Globus pallidus (tissue), 1 donor: ENCODE measurements around the gene OR6T1.

ENCODE experiments used
- DNase-seq: peaks from one replicate; pipeline ENCODE4 v3.0.0-alpha.2; 2015; ENCODE audit warnings: low spot score

OR6T1 gene

DNA sequence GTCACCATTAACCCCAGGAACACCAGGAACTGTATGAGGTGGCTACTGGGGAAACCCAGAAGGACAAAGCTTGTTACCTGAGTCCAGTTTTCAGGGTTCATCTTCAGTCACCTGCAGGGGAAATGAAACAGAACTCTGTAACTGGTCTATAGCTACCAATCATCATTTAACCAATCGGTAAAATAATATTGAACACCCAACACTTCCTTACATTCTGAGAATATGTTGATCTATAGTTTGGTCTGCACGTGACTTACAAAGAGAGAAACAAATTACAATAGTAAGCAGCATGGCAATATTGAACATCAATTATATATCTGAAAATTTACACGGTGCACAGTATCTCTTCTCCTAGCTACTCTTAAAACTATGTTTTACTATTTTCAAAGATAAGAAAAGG, at the start of gene OR6T1:
Gene OR6T1 (minus strand): TSS at position 101 of the 400 bp plus-strand sequence. CDS start 0 bp downstream, at position 101.
- DNase-seq = no peak

GRCh38 chr11:123979311-123979710, 35.7 kb upstream of the OR6T1 start:
- no peak for DNase-seq

DNA sequence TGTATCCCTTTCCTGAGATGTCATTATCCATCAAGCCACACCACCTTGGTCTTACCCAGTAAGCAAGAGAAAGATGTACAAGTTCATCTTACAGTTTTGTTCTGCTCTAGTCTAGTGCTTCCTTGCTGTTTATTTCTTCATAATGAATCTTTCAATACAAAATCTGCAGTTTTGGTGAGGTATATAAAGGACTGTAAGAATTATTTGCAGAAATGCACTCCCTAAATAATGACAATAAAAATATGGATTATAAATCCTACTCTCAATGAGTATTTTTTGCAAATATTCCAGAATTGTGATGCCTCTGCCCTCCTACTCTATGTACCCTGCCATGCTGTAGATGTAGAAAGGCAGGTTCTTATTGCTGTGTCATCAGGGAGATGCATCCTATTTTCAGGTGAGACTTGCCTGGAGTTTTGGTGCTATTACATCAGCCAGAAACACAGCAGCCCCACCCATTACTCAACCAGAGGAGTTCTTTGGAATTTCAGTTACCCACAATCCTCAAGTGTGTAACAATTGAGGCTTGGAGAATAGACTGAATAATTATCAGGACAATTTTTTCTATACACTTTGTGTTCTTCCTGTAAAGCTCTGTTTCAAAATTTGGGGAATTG, 34.2 kb upstream of the OR6T1 start, which contains the start of gene OR10S1:
Gene OR10S1 (minus strand): TSS at position 51 of the 617 bp plus-strand sequence. CDS start 117 bp downstream, outside the sequence.
- DNase-seq = no peak

DNA sequence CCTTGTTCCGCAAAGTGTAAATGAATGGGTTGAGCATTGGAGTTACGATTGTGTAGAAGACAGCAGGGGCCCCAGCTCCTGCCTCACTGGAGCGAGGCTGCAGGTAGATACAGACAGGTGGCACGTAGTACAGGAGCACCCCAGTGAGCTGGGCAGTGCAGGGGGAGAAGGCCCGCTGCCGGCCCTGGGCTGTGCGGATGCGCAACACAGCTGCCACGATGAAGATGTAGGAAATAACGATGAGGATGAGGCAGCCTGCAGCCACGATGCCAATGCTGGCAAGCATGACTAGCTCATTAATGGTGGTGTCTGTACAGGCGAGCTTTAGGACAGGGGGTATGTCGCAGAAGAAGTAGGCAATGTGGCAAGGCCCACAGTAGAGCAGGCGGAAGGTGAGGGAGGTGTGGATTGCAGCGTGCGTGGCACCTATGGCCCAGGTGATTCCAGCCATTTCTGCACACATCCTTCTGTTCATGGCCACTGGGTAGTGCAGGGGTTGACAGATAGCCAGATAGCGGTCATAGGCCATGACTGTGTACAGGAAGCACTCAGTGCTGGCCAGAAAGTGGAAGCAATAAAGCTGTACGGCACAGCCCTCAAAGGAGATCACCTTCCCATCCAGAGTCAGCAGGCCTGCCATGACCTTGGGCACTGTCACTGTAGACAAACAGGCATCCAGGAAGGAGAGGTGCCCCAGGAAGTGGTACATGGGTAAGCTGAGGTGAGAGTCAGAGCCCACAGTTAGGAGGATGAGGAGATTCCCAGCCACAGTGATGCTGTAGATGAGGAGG, 33.3 kb upstream of the OR6T1 start:
- no peak for DNase-seq

DNA sequence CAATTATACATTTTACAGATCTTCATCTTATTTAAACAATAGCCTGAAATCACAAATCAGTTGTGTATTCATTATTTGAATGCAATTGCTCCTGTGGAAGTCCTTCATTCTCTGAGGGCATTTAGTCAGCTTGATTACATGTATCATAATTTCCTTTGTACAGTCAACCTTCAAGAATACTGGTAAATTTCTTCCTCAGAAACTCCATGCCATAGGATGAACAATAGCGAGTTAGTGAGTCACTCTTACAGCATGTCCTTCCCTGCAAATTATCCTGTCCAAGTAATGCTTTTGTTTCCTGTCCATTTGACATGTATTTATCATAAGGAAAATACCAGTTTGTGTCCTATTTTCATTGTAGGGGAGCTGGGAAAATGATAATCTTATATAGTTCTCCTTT, 30.2 kb upstream of the OR6T1 start:
- DNase-seq = no peak

GRCh38 chr11:123956752-123957151, 13.1 kb upstream of the OR6T1 start:
- DNase-seq = no peak

DNA sequence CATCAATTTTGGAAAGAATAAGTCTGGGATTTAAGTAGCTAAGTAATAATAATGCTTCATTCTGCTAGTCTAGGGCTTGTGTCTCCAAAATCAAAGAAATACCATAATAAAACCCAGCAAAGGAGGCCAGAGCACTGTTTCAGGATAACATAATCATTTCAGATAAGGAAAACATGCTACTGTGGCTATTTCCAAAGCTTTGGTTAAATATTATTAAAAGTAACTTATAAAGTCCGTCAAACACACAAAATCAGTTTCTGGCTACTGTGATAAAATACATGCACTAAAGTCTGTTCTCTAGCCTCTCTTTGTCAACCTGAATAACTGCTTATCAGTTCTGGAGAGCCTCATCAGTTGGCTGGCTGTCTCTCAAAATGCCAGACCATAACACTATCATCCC, 1.5 kb upstream of the OR6T1 start:
- no peak for DNase-seq

GRCh38 chr11:123942413-123942812, 1.2 kb downstream of the OR6T1 start:
- DNase-seq = no peak

DNA sequence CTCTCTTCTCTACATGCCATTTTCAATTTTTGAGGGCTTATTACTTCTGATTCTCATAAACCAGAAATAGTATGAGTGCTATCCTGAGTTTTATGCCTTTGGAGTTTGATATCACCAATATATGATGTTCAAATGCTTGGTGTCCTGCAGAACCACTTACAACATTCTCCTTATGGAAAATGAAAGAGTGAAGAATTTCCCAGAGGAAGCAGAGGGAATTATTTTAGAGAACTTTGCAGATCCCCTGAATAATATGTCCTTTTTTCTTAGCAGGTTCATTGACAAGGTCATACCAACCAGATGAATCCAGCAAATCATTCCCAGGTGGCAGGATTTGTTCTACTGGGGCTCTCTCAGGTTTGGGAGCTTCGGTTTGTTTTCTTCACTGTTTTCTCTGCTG, 4.3 kb downstream of the OR6T1 start, which contains the start of gene OR4D5:
Gene OR4D5 (plus strand): TSS at position 301 of the 400 bp plus-strand sequence. CDS start 0 bp downstream, at position 301.
- no peak for DNase-seq

- DNase-seq = no peak
Observed at GRCh38 chr11:123924027-123924426, 19.6 kb downstream of the OR6T1 start.

DNA sequence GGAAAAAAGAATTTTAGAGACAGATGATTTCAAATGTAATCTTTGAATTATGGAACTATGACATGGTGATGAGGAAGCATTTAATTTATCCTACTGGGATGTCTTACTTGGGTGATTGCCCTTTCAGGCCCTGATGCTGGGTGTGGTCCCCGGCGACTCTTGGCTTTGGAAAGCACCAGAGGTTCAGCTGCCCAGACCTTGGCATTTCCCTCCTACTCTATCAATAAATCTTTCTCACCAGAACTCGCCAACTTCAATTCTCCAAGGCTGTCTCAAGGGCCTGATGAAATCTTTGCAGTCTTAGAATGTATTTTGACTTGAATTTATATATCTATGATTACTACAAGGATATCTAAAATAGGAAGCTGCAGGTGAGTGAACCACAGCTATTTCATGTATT, 22.7 kb downstream of the OR6T1 start:
- DNase-seq = no peak

GRCh38 chr11:123905826-123906225, 37.8 kb downstream of the OR6T1 start:
- no peak for DNase-seq

DNA sequence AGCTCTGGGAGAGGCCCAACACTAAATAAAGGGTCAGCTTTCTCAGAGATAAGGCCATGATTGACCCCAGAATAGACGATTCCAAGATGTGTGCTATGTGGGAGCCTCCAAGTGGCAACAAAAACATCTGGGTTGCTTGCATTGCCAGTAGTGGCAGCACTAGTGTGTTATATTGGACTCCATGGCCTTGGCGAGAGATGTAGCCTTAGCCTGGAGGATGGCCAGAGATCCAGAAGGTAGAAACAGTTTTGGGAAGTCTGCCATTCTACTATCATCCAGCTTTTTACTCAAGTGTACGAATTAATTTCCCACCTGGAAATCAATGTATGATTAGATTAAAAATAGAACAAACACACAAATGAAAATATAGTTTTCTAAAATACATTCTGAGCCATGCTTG, 38.7 kb downstream of the OR6T1 start:
- no peak for DNase-seq

DNA sequence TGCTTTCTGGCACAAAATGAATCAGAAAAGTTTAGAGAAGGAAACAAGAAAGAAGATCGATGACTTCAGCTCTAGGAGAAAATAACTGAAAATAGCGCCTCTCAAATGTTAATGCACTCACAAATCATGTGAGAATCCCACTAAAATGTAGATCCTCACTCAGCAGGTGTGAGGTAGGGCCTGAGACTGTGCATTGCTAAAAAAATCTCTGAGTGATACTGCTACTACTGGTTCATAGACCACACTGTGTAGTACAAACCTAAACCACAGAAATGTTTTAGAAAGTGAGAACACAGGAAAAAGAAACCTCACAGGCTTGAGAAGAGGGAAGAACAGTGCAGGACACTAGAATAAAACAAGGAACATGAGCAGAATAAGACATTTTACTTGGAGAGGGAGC, 39.7 kb downstream of the OR6T1 start:
- no peak for DNase-seq

GRCh38 chr11:123901867-123902266, 41.8 kb downstream of the OR6T1 start, which contains the start of gene OR8D4:
TSS of gene OR8D4 (plus strand) at chr11:123902167. CDS start at chr11:123906432, 4,265 bp downstream.
- DNase-seq = no peak

DNA sequence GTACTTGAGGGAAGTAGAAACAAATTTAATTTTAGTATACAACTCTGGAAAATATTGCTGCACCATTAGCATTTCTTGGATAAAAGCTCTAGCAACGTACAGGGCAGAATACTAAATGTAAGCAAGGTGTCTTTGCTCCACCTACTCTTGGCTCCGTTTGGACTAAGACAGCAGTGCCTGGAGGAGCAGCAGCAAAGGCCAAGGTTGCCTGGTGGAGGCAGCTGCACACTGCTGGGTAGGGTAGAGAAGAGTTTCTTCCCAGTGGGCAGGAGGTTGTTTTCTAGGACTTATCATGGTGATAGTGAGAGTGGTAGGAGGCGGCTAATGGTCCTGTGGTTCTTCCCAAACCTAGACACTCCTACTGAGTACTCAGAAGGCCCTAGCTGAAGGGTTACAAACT, 43.8 kb downstream of the OR6T1 start:
- DNase-seq = no peak
